Middle frontal gyrus (tissue), 1 donor: Measurements from ENCODE around the gene RIN2.
"Not testable (repeated sequence)": the region's sequence is repeated elsewhere in the genome, so short reads cannot be mapped to it uniquely, and the experiment has no call there.

ENCODE experiments used
- DNase-seq: peaks from one replicate; pipeline ENCODE4 v3.0.0-alpha.2; 2015; ENCODE audit warnings: low spot score; ENCODE audit errors: extremely low spot score

Gene RIN2

DNA sequence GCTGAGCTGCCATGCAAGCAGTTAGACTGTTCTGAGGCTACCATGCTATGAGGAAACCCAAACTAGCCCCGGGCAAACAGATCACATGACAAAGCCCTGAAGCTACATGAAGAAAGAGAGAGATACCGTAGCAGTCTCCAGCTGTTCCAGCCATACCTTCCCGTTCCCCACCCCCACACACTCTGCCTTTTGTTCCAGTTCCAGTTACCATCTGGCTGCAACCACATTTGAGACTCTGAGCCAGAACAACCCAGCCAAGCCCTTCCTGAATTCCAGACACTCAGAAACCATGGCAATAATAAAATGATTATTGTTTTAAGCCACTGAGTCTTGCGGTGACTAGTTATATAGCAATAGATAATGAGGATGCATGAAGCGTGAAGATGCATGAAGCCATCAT is 28.3 kb downstream of the RIN2 start:
- DNase-seq, result no peak

DNA sequence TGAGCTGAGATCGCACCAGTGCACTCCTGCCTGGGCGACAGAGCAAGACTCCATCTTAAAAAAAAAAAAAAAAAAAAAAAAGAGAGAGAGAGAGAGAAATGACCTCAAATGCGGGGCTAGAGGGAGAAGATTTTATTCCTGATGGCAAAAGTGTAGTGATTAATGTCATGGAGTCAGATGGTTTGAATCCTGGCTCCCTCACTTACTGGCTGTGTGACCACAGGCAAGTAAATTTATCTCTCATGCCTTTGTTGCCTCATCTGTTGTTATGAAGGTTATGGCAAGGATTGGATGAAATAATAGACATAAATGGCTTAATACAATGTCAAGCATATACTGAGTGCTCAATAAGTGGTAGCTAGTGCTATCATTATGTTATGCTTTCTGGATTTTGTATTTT is 29.3 kb downstream of the RIN2 start:
- no peak for DNase-seq

DNA sequence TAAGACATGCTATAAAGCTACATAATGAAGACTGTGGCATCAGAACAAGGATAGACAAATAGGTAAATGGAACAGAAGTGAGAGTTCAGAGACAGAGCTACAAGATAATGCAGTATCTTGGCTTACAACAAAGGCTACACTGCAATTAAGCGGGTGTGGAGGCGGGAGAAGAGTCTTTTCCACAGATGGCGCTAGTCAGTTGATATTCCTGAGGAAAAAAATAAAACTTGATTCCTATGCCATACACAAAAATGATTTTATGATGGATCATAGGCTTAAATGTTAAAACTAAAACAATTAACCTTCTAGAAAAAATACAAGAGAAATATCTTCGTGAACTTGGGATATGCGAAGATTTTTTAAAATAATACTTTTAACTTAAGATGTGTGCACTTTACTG is 31.0 kb downstream of the RIN2 start:
- DNase-seq, result no peak

DNA sequence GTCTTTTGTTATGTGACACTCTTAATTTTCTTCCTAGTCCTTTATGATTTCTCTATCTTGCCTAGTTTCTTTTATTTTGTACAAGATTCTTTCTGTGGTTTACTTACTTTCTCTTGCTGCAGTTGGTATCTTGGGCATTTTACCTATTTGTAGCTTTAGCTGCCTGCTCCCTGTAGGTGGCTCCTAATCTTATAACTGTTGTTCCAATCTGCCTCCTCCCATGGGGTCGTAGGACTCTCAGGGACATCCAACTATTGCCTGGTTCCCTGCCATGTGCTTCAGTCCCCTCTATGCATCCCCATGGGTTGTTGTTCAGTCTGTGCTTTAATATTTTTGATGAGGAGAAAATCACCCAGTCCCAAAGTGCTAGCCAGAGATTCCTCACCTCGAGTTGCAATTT is 31.4 kb downstream of the RIN2 start:
- DNase-seq, result no peak

DNA sequence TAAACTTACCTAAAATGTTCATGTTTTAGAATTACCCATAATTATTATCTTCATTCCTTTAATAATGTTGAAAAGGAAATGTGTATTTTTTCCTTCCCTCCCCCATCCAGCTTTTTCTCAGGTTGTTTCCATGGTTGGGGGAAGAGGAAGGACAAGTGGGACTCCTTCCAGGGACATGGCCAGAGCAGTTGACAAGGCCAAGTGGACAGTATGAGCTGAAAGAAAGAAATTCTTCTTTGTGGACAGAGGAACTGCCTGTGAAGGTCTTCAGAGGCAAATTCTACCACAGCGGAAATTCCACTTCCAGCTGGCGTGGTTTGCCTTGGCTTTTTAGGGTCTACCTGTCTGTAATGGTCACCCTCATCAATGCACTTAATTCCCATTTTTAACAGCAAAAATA is 33.8 kb downstream of the RIN2 start:
- no peak for DNase-seq

DNA sequence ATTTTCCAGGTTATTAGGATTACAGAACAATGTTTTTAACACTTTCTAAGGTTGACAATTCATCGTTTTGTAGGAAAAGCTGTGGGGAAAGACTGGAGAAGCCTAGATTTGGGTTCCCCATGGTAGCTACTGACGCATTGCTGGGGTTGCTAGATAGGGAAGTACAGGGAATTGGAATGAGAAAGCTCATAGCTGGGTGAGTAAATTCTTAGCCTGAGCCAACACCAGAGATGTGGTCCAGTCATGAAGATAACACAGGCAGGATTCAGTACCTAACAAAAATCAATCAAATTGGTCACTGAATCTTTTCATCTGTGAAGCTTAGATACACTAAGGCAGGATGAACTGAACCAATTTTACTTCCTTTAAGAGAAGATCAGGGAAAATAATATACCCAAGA is 35.7 kb downstream of the RIN2 start:
- no peak for DNase-seq

DNA sequence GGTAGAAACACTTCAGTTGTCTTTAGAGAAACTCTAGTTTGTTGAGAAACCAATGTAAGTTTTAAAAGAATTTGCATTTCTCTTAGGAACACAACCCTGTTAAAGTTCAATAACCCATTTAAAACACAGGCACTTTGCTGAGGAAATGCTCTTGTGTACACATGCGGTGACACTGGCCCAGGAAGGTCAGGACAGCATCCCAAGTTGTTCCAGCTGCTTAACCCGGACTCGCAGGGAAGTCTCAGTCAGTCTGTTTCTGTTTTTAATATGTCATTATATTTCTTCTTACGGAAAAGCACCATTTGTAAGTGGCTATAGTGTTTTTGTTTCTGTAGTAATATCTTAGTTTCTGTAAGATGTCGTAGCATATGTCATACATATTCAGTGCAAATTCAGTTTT is 36.9 kb downstream of the RIN2 start:
- DNase-seq, result no peak

DNA sequence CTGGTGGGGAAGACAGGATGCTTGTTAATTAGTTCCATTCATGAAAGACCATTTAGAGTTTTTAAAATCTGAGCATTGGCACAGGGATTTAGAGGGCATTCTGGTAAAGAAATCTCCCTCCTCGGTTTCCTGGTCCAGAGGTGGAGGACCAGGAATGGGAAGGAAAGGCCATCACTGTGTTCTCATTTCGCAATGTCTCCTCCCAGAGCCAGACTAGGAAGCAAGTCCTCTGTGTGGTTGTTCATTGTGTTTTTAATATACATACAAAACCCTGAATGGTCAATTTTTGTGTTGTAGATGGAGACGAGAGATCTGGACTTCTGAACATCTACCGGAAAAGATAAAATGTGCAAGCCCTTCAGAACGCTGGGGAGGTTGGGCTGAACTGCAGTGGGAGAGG is 41.3 kb downstream of the RIN2 start:
- no peak for DNase-seq

DNA sequence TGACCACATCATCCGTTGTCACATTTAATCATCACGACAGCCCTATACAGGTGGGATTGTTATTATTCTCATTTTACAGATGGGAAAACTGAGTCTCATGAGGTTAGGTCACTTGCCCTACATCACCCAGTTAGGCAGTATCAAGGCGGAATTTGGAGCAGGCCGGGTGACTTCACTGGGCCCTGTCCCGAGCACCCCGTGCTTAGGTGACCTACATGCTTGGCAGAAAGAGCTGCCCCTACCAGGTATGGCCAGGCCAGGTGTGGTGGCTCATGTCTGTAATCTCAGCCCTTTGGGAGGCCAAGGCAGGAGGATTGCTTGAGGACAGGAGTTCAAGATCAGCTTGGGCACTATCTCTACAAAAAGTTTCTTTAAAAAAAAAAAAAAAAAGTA is 44.0 kb downstream of the RIN2 start:
- no peak for DNase-seq

DNA sequence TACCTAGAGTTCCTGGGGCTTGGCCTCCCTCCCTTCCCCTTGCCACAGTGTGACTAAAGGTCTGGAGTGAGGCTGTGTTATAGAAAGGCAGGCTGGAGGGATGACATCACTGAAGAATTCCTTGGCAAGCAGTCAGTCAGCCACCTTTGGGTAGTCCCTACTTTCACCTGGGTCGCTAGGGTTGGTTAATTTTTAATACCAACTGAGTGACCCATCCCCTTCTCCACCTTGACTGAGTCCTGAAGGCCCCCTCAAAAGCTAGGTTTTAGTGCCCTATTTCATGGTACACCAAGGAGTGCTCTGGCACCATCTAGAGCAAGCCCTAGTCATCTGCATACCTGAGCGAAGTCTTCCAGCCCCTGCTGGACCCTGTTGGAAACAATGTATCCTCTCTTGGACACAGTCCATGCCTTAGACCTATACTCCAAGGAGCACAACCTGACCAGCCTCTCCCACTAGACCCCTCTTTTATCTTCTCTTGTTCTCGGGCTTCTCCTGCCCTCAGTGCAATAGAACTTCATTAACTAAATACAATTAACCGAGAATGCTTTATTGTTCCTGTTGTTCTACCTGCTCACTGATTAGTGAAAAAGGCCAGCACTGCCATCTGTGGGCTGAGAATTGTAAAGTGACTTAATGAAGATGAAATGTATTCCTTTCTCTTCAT is 44.6 kb downstream of the RIN2 start:
- no peak for DNase-seq

DNA sequence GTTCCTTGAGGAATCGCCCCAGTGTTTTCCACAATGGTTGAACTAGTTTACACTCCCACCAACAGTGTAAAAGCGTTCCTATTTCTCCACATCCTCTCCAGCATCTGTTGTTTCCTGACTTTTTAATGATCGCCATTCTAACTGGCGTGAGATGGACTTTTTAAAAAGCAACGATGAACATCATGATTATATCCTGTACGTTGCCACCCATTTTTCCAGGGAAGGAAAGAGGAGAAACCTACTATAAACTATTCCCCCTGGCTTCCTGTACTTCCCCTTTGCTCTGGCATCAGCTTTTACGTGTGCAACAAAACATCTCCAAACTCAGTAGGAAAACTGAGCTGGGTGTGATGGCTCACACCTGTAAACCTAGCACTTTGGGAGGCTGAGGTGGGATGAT is 48.2 kb downstream of the RIN2 start:
- DNase-seq, result not testable (repeated sequence)

DNA sequence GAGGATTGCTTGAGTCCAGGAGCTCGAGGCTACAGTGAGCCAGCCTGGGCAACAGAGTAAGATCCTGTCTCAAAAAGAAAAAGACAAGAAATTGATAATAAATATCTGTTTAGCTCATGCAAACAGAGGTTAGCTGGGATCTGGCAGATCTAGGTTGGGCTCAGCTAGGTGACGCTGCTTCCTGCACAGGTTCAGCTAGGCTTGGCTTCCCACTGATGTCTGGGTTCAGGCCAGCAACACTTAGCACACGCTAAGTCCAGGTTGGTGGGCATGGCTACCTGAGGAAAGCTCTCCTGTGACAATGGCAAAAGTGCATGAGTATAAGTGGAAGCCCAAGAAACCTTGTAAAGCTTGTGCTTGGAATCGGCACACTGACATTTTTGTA is 48.7 kb downstream of the RIN2 start:
- no peak for DNase-seq

DNA sequence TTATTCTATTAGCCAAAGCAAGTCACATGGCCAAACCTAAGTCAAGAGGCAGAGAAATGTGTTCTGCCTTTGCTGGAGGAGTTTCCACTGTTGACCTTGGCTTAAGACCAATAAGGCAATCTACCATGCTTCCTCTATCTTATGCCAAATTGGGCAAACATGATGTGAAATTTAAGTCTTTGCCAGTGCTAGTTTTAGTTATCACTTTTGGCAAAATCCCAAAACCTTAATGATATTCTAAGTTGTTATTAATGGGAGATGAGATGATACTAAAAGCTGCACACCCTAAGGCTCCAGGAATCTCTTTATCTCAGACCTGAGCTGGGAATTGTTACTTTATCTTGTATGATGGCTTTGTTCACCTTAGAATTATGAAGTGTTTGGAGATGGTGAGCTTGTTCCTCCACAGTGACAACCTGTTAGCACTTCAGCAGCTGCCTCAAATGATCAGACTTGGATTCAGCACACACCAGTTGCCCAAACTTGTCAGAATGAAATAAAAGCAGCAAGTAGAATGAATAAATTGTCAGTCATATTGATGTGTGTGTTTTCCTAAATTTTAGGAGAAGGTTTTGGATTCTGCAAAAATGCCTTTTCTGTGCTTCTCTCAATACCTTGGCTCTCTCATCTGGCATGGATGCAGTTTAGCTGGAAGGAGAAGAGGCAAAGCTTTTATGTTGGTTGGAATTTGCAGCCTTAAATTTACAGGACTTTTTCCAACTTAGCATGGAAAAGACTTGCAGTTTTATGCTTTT is 49.3 kb downstream of the RIN2 start:
- no peak for DNase-seq
